Putamen (tissue), 1 donor: Measurements from ENCODE around the gene JAKMIP3.
"Not testable (repeated sequence)": the region's sequence is repeated elsewhere in the genome, so short reads cannot be mapped to it uniquely, and the experiment has no call there.

Experiments
- DNase-seq: peaks from one replicate; pipeline ENCODE4 v3.0.0-alpha.2; 2016; ENCODE audit warnings: low spot score

JAKMIP3 gene

GRCh38 chr10:132064082-132064755, 1.5 kb upstream of the JAKMIP3 start:
- peak; percentile 64 for DNase-seq

GRCh38 chr10:132064771-132065437, 842 bp upstream of the JAKMIP3 start:
- no peak for DNase-seq

GRCh38 chr10:132066186-132066585, 440 bp downstream of the JAKMIP3 start:
- no peak for DNase-seq

- no peak for DNase-seq
These were observed 1.1 kb downstream of the JAKMIP3 start for GRCh38 chr10:132066812-132067211.

GRCh38 chr10:132068431-132069121, 2.8 kb downstream of the JAKMIP3 start:
- no peak for DNase-seq

- DNase-seq = no peak
These were observed 3.5 kb downstream of the JAKMIP3 start for GRCh38 chr10:132069122-132069848.

GRCh38 chr10:132069849-132070182, 4.1 kb downstream of the JAKMIP3 start:
- no peak for DNase-seq

GRCh38 chr10:132070724-132071123, 5.0 kb downstream of the JAKMIP3 start:
- no peak for DNase-seq

- DNase-seq = no peak
These were observed 5.9 kb downstream of the JAKMIP3 start for GRCh38 chr10:132071667-132072066.

GRCh38 chr10:132075909-132076577, 10.3 kb downstream of the JAKMIP3 start:
- no peak for DNase-seq

GRCh38 chr10:132076578-132077081, 10.9 kb downstream of the JAKMIP3 start:
- no peak for DNase-seq

GRCh38 chr10:132077091-132077490, 11.3 kb downstream of the JAKMIP3 start:
- DNase-seq = no peak

- DNase-seq = no peak
These were observed 13.1 kb downstream of the JAKMIP3 start for GRCh38 chr10:132078746-132079345.

GRCh38 chr10:132084384-132084783, 18.6 kb downstream of the JAKMIP3 start:
- not testable (repeated sequence) for DNase-seq

GRCh38 chr10:132093236-132093635, 27.5 kb downstream of the JAKMIP3 start:
- DNase-seq = not testable (repeated sequence)

- DNase-seq = no peak
These were observed 29.0 kb downstream of the JAKMIP3 start for GRCh38 chr10:132094581-132095234.

- no peak for DNase-seq
These were observed 29.8 kb downstream of the JAKMIP3 start for GRCh38 chr10:132095403-132096113.

GRCh38 chr10:132096223-132096622, 30.5 kb downstream of the JAKMIP3 start:
- DNase-seq = no peak

GRCh38 chr10:132096863-132097478, 31.2 kb downstream of the JAKMIP3 start:
- no peak for DNase-seq
